ENCODE measurements around the gene ANKRD40CL.

Gene ANKRD40CL

DNA sequence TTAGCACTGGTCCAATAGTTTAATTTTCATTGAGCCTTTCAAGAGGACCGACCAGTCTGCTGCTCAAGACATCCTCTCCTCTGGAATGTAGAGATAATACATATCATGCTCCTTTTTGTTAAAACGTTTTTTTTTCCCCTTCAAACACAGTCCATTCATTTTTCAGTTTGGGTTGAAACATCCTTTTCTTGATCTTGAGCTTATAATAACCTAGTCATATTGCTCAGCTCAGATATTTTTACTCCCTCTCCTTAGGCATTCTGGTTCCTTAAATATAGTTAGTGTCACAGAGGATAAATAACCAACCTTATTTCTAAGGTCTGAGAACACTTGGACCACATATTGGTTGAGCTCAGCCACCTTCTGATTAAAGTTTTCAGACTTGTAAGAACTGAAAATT is 12.8 kb downstream of the ANKRD40CL start:
- no peak for DNase-seq (ENCODE audit: low read depth)
- TF ChIP-seq, protein P1, sequence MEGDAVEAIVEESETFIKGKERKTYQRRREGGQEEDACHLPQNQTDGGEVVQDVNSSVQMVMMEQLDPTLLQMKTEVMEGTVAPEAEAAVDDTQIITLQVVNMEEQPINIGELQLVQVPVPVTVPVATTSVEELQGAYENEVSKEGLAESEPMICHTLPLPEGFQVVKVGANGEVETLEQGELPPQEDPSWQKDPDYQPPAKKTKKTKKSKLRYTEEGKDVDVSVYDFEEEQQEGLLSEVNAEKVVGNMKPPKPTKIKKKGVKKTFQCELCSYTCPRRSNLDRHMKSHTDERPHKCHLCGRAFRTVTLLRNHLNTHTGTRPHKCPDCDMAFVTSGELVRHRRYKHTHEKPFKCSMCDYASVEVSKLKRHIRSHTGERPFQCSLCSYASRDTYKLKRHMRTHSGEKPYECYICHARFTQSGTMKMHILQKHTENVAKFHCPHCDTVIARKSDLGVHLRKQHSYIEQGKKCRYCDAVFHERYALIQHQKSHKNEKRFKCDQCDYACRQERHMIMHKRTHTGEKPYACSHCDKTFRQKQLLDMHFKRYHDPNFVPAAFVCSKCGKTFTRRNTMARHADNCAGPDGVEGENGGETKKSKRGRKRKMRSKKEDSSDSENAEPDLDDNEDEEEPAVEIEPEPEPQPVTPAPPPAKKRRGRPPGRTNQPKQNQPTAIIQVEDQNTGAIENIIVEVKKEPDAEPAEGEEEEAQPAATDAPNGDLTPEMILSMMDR (IDR thresholded peaks at IDR 0.05; ENCODE audit: low read depth, low read length, missing control alignments) = no peak

DNA sequence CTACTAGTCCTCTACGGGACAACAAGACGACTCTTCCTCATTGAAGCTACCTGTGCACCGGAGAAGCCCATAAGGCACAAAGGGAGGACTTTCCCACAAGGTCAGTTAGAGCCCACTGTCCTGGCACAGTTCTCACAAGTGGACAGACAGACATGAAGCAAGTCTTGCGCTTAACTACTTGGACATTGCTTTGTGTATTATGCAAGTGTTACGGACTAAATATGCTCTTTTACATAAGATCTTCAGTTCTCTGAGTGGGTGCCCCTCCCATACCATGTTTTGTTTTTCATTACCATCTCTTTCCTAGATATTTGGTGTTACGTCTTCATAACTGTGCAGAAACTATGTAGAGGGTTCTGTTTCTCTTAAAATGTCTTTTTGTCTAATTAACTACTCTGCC is 18.1 kb downstream of the ANKRD40CL start:
- DNase-seq (ENCODE audit: low read depth) = no peak
- TF ChIP-seq, protein P1 (IDR thresholded peaks at IDR 0.05; ENCODE audit: low read depth, low read length, missing control alignments) = no peak
- no peak overlapping the region for H3K4me3 ChIP-seq (ENCODE audit: low read depth, low read length)

More for the DNA sequence above, 12.8 kb downstream of the ANKRD40CL start:
- no peak overlapping the region for H3K4me3 ChIP-seq (ENCODE audit: low read depth, low read length)

GRCh38 chr17:50745631-50746030 is 21.7 kb downstream of the ANKRD40CL start:
- no peak for DNase-seq (ENCODE audit: low read depth)
- TF ChIP-seq, protein P1 (IDR thresholded peaks at IDR 0.05; ENCODE audit: low read depth, low read length, missing control alignments) = no peak
- H3K4me3 ChIP-seq (ENCODE audit: low read depth, low read length) = no peak overlapping the region

- no peak for DNase-seq (ENCODE audit: low read depth)
- no peak overlapping the region for H3K4me3 ChIP-seq (ENCODE audit: low read depth, low read length)
- TF ChIP-seq, protein P1 (IDR thresholded peaks at IDR 0.05; ENCODE audit: low read depth, low read length, missing control alignments) = no peak
Observed at GRCh38 chr17:50739098-50739497, 28.2 kb downstream of the ANKRD40CL start.

DNA sequence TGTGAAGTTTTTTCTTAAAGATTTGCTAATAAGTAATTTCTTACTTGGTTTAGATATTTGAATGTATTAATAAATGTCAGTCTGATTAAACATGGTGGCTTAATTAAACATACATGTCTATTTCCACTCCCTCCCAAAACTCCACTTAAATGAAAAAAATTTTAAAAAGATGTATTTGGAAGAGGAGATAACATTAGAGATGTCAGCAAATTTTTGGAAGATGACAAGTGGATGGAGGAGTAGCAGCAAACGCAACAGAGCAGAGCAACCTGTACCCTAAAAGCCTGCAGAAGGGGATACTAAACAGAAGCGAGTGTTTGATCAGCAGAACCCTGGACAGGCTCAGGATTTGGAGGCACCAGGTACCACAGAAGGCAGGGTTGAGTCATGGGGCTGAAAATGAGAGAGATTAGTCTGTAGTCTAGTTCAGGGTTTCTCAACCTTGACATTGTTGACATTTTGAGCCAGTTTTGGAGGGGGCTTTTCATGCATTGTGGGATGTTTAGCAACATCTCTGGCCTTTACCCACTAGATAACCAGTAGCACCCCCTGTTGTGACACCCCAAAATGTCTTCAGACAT is 30.1 kb downstream of the ANKRD40CL start:
- DNase-seq (ENCODE audit: low read depth) = no peak
- TF ChIP-seq, protein P1 (IDR thresholded peaks at IDR 0.05; ENCODE audit: low read depth, low read length, missing control alignments) = no peak

GRCh38 chr17:50735287-50735686 is 32.0 kb downstream of the ANKRD40CL start:
- TF ChIP-seq, protein P1 (IDR thresholded peaks at IDR 0.05; ENCODE audit: low read depth, low read length, missing control alignments) = no peak
- DNase-seq (ENCODE audit: low read depth) = no peak
- no peak overlapping the region for H3K4me3 ChIP-seq (ENCODE audit: low read depth, low read length)

More for the DNA sequence above, 30.1 kb downstream of the ANKRD40CL start:
- H3K4me3 ChIP-seq (ENCODE audit: low read depth, low read length) = no peak overlapping the region
